Activated gamma-delta T cell (primary cell): ENCODE data around the gene PDK2.

Experiments
- DNase-seq: peaks from one replicate; lab custom pipeline; 2025; lab: John Stamatoyannopoulos, UW

The PDK2 gene

DNA sequence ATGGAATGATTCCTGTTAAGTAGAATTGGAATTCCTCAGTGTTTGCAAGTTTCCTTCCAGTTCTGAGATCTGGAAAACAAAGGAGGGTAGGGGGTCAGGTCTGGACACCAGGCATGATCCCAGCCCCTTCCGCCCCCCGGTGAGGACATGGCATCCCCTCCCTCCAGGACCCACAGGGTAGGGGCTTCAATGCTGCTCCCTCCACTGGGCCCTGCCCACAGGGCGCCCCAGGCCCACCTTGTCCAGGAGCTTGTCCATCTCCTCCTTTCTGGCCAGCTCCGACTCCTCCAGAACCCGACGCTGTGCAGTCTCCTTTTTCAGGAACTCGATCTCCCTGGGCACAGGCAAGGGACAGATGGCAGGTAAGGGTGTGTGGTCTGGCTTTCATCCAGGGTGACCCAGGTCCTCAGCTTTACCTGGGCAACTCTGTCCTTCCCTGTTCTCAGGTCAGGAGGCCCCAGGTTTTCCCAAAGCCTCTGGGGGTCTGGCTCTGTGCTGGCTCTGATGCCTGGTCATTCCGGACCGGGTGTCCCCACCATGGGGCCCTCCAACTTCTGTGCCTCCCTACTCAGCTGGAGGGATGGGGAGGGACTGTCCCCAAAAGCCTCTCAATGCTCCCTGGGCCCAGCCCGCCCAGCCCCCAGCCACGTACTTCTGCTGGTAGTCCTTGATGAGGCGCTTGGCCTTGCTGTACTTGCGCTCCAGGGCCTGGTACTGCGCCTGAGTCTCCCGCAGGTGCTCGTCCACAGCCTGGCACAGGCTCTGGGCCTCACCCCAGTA lies 40.4 kb downstream of the PDK2 start:
- no peak for DNase-seq

DNA sequence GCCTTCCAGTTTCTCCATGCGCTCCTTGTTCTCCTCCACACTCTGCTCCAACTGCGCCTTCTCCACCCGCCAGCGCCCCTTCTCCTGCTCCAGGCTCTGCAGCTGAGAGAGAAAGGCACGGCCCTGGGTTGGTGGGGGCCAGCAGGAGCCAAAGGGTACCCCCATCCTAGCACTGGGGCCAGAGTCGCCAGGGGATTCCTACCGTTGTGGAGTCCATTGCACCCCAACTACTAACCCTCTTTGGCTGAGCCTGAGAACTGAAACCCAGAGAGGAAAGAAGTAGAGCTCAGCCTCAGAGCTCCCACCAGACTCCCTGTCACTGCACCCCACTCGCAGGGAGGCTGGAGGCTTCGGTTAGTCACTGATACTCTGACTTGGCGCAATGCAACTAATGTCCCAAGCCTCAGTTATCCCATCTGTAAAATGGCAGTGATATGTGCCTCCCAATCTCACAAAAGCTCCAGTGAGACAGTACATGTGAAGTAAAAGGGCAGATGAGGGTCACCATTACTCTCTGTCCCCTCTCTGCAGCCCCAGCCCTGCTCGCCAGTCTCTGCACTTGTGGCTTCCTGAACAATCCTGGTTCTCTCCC lies 41.0 kb downstream of the PDK2 start:
- DNase-seq: no peak

DNA sequence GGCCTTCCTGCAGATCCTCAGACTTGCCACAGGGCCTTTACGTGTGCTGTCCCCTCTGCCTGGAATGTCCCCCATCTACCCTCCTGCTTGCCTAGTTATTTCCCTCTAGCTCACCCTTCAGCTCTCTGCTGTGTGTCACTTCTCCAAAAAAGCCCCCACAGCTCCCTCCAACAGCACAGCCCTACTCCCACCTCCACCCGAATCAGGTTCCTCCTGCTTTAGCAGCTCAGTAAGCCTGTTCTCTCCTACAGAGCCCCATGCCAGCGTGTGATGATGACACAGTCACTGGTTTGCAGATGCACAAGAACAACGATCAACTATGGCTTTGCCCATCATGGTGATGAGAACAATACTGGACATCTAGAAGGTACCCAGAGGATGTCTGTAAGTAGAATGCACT lies 41.9 kb downstream of the PDK2 start:
- DNase-seq: no peak

GRCh38 chr17:50139185-50139783 lies 44.1 kb downstream of the PDK2 start:
- DNase-seq: no peak

DNA sequence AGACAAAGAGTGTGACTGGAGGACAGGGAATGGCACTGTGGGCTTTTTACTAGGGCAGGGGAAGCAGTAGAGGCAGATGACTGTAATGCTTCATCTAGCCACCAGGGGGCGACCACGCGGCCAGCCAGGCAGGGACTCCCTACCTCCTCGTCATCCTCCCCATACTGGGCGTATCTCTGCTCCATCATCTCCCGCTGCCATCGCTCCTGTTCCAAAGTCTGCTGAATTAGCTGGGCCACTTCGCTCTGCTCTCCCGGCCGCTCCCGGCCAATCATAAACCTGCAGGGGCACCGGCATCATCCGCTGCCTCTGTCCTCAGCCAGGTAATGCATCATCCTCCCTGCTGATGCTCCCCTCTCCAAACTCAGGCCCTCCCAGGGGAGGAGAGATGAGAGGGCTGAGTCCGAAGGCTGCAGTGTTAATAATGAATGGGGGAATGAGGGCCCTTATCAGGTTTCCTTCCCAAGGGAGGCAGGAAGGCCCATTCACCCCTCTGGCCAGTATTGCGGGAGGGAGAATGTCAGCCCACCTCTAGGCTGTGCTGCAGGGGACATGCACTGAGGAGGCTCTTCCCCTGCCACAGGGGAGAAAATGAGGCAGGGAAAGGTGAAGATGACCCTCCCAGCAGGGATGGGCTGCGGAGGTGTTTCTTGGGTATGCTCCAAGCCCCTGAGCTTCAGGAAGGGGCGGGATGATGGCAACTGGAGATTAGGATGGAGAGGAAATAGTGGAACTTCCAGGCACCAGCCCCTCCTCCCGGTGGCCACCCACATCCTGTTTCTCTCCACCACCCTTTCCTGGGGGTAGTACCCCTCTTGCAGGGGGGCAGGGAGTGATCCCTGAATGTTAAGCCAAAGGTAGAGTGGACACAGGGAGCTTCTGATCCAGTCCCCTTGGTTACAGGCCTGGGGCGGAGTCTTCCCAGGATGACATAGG lies 45.1 kb downstream of the PDK2 start:
- peak; percentile 30 for DNase-seq

DNA sequence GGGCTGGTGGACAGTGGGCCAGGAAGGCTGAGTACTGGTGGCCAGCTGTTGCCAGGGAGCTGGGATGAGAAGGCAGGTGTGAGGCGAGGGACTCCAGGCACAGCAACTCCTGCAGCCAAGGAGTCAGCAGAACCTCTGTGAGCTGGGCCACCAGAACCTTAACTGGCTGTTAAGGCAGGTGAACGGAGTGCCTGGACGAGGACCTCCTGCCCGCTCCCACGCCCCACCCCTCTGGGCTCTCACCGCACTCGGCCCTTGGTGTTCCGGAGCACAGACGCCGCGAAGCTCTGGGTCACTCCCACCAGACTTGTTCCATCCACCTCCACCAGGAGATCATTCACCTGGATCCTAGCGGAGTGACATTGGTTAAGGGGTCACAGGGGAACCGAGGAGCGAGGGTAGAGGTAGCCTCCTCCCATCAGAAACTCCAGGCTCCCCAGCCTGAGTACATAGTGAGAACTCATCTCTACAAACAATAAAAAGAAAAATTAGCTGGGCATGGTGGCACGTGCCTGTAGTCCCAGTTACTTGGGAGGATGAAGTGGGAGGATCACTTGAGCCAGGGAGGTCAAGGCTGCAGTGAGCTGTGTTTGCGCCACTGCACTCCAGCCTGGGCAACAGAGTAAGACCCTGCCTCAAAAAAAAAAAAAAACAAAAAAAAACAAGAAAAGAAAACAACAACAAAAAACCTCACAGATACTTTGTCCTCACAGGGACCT lies 46.0 kb downstream of the PDK2 start:
- DNase-seq: no peak

GRCh38 chr17:50141745-50142110 lies 46.6 kb downstream of the PDK2 start:
- DNase-seq: no peak

GRCh38 chr17:50143461-50144176 lies 48.5 kb downstream of the PDK2 start:
- no peak for DNase-seq

- DNase-seq: no peak
These were observed 49.2 kb downstream of the PDK2 start for GRCh38 chr17:50144355-50144754.

DNA sequence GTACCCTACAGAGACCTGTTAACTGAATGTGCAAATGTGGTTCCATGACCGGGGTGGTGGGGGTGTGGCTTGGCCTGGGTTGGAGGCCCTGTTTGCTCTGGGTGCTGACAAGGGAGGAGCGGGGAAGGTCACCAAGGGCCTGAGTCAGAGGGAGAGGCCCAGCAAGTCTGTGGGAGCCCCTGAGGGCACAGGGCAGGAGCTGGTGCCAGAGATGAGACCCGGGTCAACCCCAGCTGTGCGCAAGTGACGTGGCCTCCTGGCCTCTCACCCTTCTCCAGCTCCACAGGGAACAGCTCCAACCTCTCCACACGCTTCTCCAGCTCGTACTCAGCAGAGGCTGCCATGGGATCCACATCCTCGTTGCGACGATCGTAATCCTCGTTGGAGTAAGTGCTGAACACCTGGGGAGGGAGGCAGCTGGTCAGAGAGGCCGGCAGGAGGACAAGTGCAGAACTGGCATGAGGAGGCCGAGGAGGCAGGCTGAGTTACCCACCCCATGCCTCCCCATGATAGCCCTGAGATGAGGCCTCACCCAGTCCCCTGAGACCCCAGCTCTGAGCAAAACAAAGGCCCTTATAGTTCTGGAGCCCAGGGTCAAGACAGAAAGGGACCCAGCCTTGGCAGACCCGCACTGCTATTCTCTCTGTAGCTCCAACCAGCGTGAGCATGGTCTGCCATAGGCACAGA lies 49.8 kb downstream of the PDK2 start:
- DNase-seq: no peak

- DNase-seq: no peak
These were observed 50.5 kb downstream of the PDK2 start for GRCh38 chr17:50145532-50146229.

DNA sequence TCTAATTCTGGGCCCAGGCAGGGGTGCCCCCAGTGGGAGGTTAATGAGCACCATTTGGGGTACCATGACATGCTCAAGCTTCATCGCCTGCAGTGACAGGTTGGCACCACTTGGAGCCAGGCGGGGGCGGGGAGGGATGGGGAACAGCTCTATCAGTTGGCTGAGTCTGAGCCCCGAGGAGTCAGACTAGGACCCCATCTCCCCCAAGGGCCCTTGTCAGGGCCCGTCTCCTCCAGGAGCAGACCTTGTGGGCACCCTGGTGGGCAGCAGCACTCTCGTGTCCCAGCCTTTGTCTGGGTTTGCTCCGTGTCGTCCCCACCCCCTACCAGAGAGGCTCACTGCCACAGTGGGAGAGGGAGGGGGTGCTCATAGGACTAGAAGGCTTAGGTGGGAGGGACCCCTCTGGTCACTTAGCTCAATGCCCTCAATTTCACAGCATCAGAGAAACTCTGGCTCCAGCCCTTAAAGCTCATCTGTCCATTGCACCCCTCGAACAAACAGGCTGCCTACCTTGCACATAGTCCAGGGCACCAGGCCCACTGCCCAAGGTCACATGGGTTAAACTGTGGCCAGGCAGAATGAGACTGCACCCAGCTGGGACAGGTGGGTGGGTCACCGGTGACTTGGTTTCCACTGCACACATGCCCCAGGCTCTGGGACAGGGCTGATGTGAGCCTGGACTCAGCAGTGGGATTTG lies 51.2 kb downstream of the PDK2 start:
- no peak for DNase-seq

GRCh38 chr17:50146927-50147665 lies 51.9 kb downstream of the PDK2 start:
- DNase-seq: no peak

- no peak for DNase-seq
These were observed 52.7 kb downstream of the PDK2 start for GRCh38 chr17:50147841-50148225.

DNA sequence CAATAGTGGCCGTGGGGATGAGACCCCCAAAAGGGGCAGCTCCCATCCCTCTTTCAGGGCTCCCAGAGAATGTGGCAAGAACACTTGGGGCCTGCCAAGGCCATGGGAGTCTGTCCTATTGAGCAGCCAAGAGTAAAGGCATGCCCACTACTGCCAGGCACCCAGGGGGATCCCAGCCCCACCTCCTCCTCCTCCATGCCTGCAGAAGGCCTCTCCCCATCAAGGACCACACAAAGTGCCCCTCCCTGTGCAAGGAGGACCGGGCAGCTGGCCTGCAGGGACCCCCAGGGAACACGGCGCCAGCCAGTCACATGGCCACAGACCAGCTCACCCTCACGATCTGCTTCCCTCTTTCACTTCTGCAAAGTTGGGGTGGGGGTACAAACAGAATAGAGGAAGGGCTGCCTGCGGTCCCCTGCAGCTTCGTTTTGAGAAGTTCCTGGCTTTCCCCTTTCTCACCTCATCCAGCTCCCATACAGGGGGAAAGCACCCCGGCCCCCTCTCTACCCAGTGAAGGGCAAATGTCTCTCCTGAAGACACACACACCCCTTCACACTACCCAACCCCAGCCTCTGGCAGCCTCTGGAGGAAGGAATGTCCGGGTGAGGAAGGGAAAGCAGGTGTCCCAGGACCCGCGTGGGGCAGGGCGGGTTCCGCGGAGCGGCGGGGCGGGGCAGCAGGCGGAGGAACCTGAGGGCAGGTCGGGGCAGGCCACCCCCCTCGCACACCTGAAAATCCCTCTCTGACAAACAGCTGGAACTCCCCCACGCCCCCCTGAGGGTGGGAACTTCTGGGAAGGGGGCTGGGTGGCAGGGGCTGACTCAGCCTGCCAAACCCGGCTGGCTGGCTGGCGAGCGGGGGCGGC lies 53.3 kb downstream of the PDK2 start:
- peak; percentile 56 for DNase-seq

GRCh38 chr17:50149091-50149416 lies 53.9 kb downstream of the PDK2 start:
- no peak for DNase-seq
